ENCODE measurements around the gene KRTAP10-2. TPM values are rescaled to one million over a fixed set of nuclear protein-coding genes. Genes with fewer than 3 reads are reported as not detected.
"Not testable (repeated sequence)": the region's sequence is repeated elsewhere in the genome, so short reads cannot be mapped to it uniquely, and the experiment has no call there.

The KRTAP10-2 gene
- total RNA-seq, 1 experiment from 2014 or later: not detected

DNA sequence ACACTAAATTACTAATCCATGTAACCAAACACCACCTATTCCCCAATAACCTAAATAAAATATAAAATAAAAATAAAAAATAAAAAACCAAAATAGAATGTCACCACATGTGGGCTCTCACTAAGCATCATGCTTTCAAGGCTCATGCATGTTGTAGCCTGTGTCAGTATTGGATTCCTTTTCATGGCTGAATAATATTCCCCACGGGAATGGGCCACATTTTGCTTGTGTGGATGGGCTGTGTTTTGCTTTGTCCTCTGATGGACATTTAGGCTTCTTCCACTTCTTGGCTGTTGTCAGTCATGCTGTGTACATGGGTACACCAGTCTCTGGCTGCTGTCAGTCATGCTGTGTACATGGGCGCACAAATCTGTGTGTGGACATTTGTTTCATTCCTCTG, 37.8 kb upstream of the KRTAP10-2 start:
- no peak overlapping the region for H3K4me3 ChIP-seq (ENCODE audit: low read length)
- H2AFZ ChIP-seq (ENCODE audit: low read length): no peak overlapping the region
- no peak overlapping the region for H3K4me2 ChIP-seq (ENCODE audit: low read depth, low read length, poor library complexity, severe bottlenecking)
- no peaks in the 10 kb centered on the region for H3K27me3 ChIP-seq (ENCODE audit: low read length)
- no peaks in the 10 kb centered on the region for H3K9me3 ChIP-seq (ENCODE audit: low read length)
- H3K79me2 ChIP-seq (ENCODE audit: low read length): no peaks in the 10 kb centered on the region
- H3K27ac ChIP-seq (ENCODE audit: low read length): no peak overlapping the region
- no peaks in the 10 kb centered on the region for H4K20me1 ChIP-seq (ENCODE audit: insufficient read depth, low read depth, low read length)
- no peak overlapping the region for H3K9ac ChIP-seq (ENCODE audit: low read length)
- no peaks in the 10 kb centered on the region for H3K36me3 ChIP-seq (ENCODE audit: insufficient read depth, low read length)
- DNase-seq: no peak
- no peaks in the 10 kb centered on the region for H3K9me2 ChIP-seq (replicated peaks; ENCODE audit: insufficient read depth, low read length)
- H3K4me1 ChIP-seq (ENCODE audit: low read length): no peaks in the 10 kb centered on the region

GRCh38 chr21:44585892-44586291, 34.6 kb upstream of the KRTAP10-2 start:
- Histone ChIP-seq H3K36me3 (ENCODE audit: insufficient read depth, low read length) (no peaks in the 10 kb centered on the region), H3K27me3 (ENCODE audit: low read length) (no peaks in the 10 kb centered on the region), H3K4me3 (ENCODE audit: low read length) (no peak overlapping the region), H3K79me2 (ENCODE audit: low read length) (no peaks in the 10 kb centered on the region), H3K9me2 (replicated peaks; ENCODE audit: insufficient read depth, low read length) (no peaks in the 10 kb centered on the region), H3K9ac (ENCODE audit: low read length) (no peak overlapping the region), H3K27ac (ENCODE audit: low read length) (no peak overlapping the region), H3K9me3 (ENCODE audit: low read length) (no peaks in the 10 kb centered on the region), H4K20me1 (ENCODE audit: insufficient read depth, low read depth, low read length) (no peaks in the 10 kb centered on the region), H3K4me1 (ENCODE audit: low read length) (no peaks in the 10 kb centered on the region), H2AFZ (ENCODE audit: low read length) (no peak overlapping the region), H3K4me2 (ENCODE audit: low read depth, low read length, poor library complexity, severe bottlenecking) (no peak overlapping the region)
- no peak for DNase-seq

DNA sequence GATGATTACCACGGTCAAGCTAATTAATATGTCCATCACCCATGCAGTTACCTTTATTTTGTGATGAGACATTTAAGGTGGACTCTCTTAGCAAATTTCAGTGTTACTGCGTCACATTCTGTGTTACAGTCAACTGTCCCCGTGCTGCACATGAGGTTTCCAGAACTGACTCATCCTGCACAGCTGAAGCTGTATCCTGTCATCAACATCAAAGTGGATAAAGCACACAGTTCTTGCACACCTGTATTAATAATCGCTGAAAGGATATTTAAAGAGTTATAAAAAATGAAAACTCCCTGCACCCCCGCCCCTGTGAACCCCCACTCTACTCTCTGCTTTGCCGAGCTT, 32.5 kb upstream of the KRTAP10-2 start:
- H3K27me3 ChIP-seq (ENCODE audit: low read length): no peaks in the 10 kb centered on the region
- H3K9me2 ChIP-seq (replicated peaks; ENCODE audit: insufficient read depth, low read length): no peaks in the 10 kb centered on the region
- no peak overlapping the region for H3K4me3 ChIP-seq (ENCODE audit: low read length)
- H3K36me3 ChIP-seq (ENCODE audit: insufficient read depth, low read length): no peaks in the 10 kb centered on the region
- no peaks in the 10 kb centered on the region for H3K4me1 ChIP-seq (ENCODE audit: low read length)
- no peak overlapping the region for H3K4me2 ChIP-seq (ENCODE audit: low read depth, low read length, poor library complexity, severe bottlenecking)
- no peak overlapping the region for H2AFZ ChIP-seq (ENCODE audit: low read length)
- H3K27ac ChIP-seq (ENCODE audit: low read length): no peak overlapping the region
- H3K9me3 ChIP-seq (ENCODE audit: low read length): no peaks in the 10 kb centered on the region
- H3K9ac ChIP-seq (ENCODE audit: low read length): no peak overlapping the region
- H3K79me2 ChIP-seq (ENCODE audit: low read length): no peaks in the 10 kb centered on the region
- H4K20me1 ChIP-seq (ENCODE audit: insufficient read depth, low read depth, low read length): no peaks in the 10 kb centered on the region
- DNase-seq: no peak

DNA sequence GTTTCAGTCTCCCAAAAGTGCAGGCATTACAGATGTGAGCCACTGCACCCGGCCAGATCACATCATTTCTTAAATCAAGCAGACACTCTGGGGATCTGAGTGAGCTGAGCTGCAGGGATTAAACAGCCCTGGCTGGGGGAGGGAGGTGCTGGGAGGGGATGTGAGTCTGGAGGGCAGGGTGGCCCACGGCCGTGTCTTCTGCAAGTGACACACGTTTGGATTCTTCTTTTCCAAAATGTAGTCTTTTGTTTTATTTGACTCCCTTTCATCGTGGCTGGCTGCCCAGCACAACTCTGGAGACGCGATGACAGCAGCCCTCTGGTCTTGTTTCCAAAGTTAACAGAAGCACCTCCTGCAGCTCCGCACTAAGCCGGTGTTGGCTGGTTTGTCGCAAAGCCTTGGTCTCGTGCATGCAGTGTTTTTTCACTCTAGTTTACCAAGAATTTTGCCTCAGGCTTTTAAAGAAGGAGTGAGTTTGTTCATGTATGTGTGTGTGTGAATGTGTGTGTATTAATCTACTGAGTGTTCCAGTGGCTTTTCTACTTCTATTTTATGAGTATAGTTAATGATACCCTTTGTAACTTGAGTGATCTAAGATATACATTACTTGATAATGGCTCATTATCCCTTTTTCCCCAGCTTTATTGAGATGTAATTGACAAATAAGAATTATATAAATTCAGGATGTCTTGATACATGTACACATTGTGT, 31.9 kb upstream of the KRTAP10-2 start:
- no peak overlapping the region for H3K4me2 ChIP-seq (ENCODE audit: low read depth, low read length, poor library complexity, severe bottlenecking)
- no peaks in the 10 kb centered on the region for H4K20me1 ChIP-seq (ENCODE audit: insufficient read depth, low read depth, low read length)
- no peak overlapping the region for H2AFZ ChIP-seq (ENCODE audit: low read length)
- no peaks in the 10 kb centered on the region for H3K27me3 ChIP-seq (ENCODE audit: low read length)
- H3K9ac ChIP-seq (ENCODE audit: low read length): no peak overlapping the region
- H3K4me1 ChIP-seq (ENCODE audit: low read length): no peaks in the 10 kb centered on the region
- H3K36me3 ChIP-seq (ENCODE audit: insufficient read depth, low read length): no peaks in the 10 kb centered on the region
- H3K9me2 ChIP-seq (replicated peaks; ENCODE audit: insufficient read depth, low read length): no peaks in the 10 kb centered on the region
- H3K9me3 ChIP-seq (ENCODE audit: low read length): no peaks in the 10 kb centered on the region
- no peaks in the 10 kb centered on the region for H3K79me2 ChIP-seq (ENCODE audit: low read length)
- no peak overlapping the region for H3K4me3 ChIP-seq (ENCODE audit: low read length)
- DNase-seq: no peak
- H3K27ac ChIP-seq (ENCODE audit: low read length): no peak overlapping the region

GRCh38 chr21:44582055-44582454, 30.8 kb upstream of the KRTAP10-2 start:
- Histone ChIP-seq H3K27ac (ENCODE audit: low read length) (no peak overlapping the region), H3K36me3 (ENCODE audit: insufficient read depth, low read length) (no peaks in the 10 kb centered on the region), H2AFZ (ENCODE audit: low read length) (no peak overlapping the region), H3K4me3 (ENCODE audit: low read length) (no peak overlapping the region), H4K20me1 (ENCODE audit: insufficient read depth, low read depth, low read length) (no peaks in the 10 kb centered on the region), H3K9me2 (replicated peaks; ENCODE audit: insufficient read depth, low read length) (no peaks in the 10 kb centered on the region), H3K9me3 (ENCODE audit: low read length) (no peaks in the 10 kb centered on the region), H3K79me2 (ENCODE audit: low read length) (no peaks in the 10 kb centered on the region), H3K9ac (ENCODE audit: low read length) (no peak overlapping the region), H3K4me1 (ENCODE audit: low read length) (no peaks in the 10 kb centered on the region), H3K27me3 (ENCODE audit: low read length) (no peaks in the 10 kb centered on the region), H3K4me2 (ENCODE audit: low read depth, low read length, poor library complexity, severe bottlenecking) (no peak overlapping the region)
- DNase-seq: no peak

DNA sequence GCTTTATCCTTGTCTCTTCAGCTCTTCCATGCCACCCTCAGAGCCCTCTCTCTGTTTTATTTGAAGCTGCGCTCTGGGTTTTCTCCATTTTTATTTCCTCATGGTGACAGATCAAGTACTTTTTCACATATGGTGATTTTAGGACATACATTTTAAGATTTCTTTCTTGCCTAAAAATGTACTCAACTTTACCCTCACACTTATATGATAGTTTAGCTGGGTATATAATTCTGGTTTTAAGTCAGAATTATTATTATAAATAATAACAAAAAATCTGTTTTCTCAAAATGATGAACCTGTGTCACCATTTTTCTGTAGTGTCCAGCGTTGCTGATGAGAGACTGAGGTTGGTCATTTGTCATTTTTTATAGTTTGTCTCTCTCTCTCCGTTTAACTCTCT, 29.9 kb upstream of the KRTAP10-2 start:
- H3K4me1 ChIP-seq (ENCODE audit: low read length): no peaks in the 10 kb centered on the region
- no peak for DNase-seq
- H3K79me2 ChIP-seq (ENCODE audit: low read length): no peaks in the 10 kb centered on the region
- no peak overlapping the region for H3K4me3 ChIP-seq (ENCODE audit: low read length)
- no peak overlapping the region for H2AFZ ChIP-seq (ENCODE audit: low read length)
- no peaks in the 10 kb centered on the region for H3K36me3 ChIP-seq (ENCODE audit: insufficient read depth, low read length)
- H3K27me3 ChIP-seq (ENCODE audit: low read length): no peaks in the 10 kb centered on the region
- no peaks in the 10 kb centered on the region for H3K9me3 ChIP-seq (ENCODE audit: low read length)
- H3K4me2 ChIP-seq (ENCODE audit: low read depth, low read length, poor library complexity, severe bottlenecking): no peak overlapping the region
- no peak overlapping the region for H3K9ac ChIP-seq (ENCODE audit: low read length)
- no peaks in the 10 kb centered on the region for H4K20me1 ChIP-seq (ENCODE audit: insufficient read depth, low read depth, low read length)
- no peaks in the 10 kb centered on the region for H3K9me2 ChIP-seq (replicated peaks; ENCODE audit: insufficient read depth, low read length)
- no peak overlapping the region for H3K27ac ChIP-seq (ENCODE audit: low read length)

DNA sequence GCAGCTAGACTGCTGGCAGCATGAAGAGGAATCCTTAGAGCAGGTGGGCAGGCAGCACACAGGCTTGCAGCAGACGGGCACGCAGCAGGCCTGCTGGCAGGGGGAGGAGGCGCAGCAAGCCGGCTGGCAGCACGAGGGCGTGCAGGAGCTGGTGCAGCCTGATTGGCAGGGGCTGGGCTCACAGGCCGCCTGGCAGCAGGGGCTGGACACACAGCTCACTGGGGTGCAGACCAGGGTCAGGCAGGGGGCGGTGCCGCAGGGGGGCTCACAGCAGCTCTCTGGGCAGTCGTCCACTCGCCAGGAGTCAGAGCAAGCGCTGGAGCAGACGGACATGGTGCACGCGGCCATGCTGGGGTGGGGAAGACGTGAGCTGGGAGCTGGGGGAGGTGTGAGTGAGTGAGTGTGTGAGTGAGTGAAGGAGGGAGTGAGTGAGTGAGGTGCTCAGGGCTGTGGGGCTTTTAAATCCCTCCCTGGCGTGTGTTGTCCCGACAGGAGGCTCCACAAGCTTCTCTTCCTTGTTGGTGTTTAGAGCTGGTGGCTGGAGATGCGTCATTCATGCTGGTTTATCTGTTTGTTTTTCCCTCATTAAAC, 29.0 kb upstream of the KRTAP10-2 start, which contains the start of gene KRTAP10-5:
TSS of gene KRTAP10-5 (minus strand) at position 374 of the 591 bp plus-strand sequence. CDS start at position 348, 26 bp downstream.
- not testable (repeated sequence) for H3K79me2 ChIP-seq (ENCODE audit: low read length); H2AFZ ChIP-seq (ENCODE audit: low read length); H3K9ac ChIP-seq (ENCODE audit: low read length); H3K36me3 ChIP-seq (ENCODE audit: insufficient read depth, low read length); H3K27me3 ChIP-seq (ENCODE audit: low read length); H3K27ac ChIP-seq (ENCODE audit: low read length); H4K20me1 ChIP-seq (ENCODE audit: insufficient read depth, low read depth, low read length); H3K4me3 ChIP-seq (ENCODE audit: low read length); DNase-seq; H3K4me2 ChIP-seq (ENCODE audit: low read depth, low read length, poor library complexity, severe bottlenecking); H3K4me1 ChIP-seq (ENCODE audit: low read length); H3K9me2 ChIP-seq (replicated peaks; ENCODE audit: insufficient read depth, low read length); H3K9me3 ChIP-seq (ENCODE audit: low read length)

- H3K4me1 ChIP-seq (ENCODE audit: low read length): no peaks in the 10 kb centered on the region
- no peaks in the 10 kb centered on the region for H3K27me3 ChIP-seq (ENCODE audit: low read length)
- H3K79me2 ChIP-seq (ENCODE audit: low read length): no peaks in the 10 kb centered on the region
- H3K36me3 ChIP-seq (ENCODE audit: insufficient read depth, low read length): no peaks in the 10 kb centered on the region
- H3K9me3 ChIP-seq (ENCODE audit: low read length): no peaks in the 10 kb centered on the region
- DNase-seq: no peak
- H3K9me2 ChIP-seq (replicated peaks; ENCODE audit: insufficient read depth, low read length): no peaks in the 10 kb centered on the region
- no peak overlapping the region for H3K9ac ChIP-seq (ENCODE audit: low read length)
- no peaks in the 10 kb centered on the region for H4K20me1 ChIP-seq (ENCODE audit: insufficient read depth, low read depth, low read length)
- H3K4me3 ChIP-seq (ENCODE audit: low read length): no peak overlapping the region
- H3K27ac ChIP-seq (ENCODE audit: low read length): no peak overlapping the region
- no peak overlapping the region for H2AFZ ChIP-seq (ENCODE audit: low read length)
- no peak overlapping the region for H3K4me2 ChIP-seq (ENCODE audit: low read depth, low read length, poor library complexity, severe bottlenecking)
These were observed 28.5 kb upstream of the KRTAP10-2 start for GRCh38 chr21:44579833-44580144.

Data from Karpas-422 (cell line).